HepG2 (cell line): ENCODE measurements around the gene FAM174C. TPM values are rescaled to one million over a fixed set of nuclear protein-coding genes. Genes with fewer than 3 reads are reported as not detected.

Experiments used
- ISX ChIP-seq: sonication (generic); formaldehyde crosslinking; conservative IDR thresholded peaks from 2 replicates; pipeline ENCODE4 v1.5.0; 2020; ENCODE audit warnings: missing genetic modification reagents
- POLR2G ChIP-seq: fragments of 200-400 bp; formaldehyde crosslinking; IDR thresholded peaks from 2 replicates; pipeline ENCODE4 v1.6.1; 2018; ENCODE audit warnings: mild to moderate bottlenecking, low read depth, low read length, moderate library complexity
- PRDM10 ChIP-seq: sonication (generic); formaldehyde crosslinking; IDR thresholded peaks from 2 replicates; pipeline ENCODE4 v1.4.0; 2020; ENCODE audit warnings: low read depth, missing genetic modification reagents
- RFX1 ChIP-seq: fragments of 450-650 bp; IDR thresholded peaks from 2 replicates; pipeline ENCODE4 v1.6.1; 2017
- SUZ12 ChIP-seq: fragments of 150-350 bp; IDR thresholded peaks from 2 replicates; pipeline ENCODE4 v1.6.1; 2014; ENCODE audit warnings: low read depth, low read length
- U2AF1 ChIP-seq: fragments of 200-400 bp; formaldehyde crosslinking; optimal IDR thresholded peaks from 2 replicates; pipeline ENCODE3; 2017; ENCODE audit warnings: mild to moderate bottlenecking, low read depth, low read length
- ZBTB1 ChIP-seq: sonication (generic); formaldehyde crosslinking; IDR thresholded peaks from 2 replicates; pipeline ENCODE4 v1.4.0; 2020; ENCODE audit warnings: missing genetic modification reagents, borderline replicate concordance
- ZFP36L1 ChIP-seq: sonication (generic); formaldehyde crosslinking; IDR thresholded peaks from 2 replicates; pipeline ENCODE4 v1.8.0; 2022; ENCODE audit warnings: mild to moderate bottlenecking, missing genetic modification reagents, moderate library complexity
- ZFP36L2 ChIP-seq: sonication (generic); formaldehyde crosslinking; IDR thresholded peaks from 2 replicates; pipeline ENCODE4 v1.4.0; 2020; ENCODE audit warnings: missing genetic modification reagents
- ZNF740 ChIP-seq: sonication (generic); formaldehyde crosslinking; IDR thresholded peaks from 2 replicates; pipeline ENCODE4 v1.4.0; 2020; ENCODE audit warnings: missing genetic modification reagents
- ZNF749 ChIP-seq: sonication (generic); formaldehyde crosslinking; IDR thresholded peaks from 2 replicates; pipeline ENCODE4 v1.8.0; 2022; ENCODE audit warnings: mild to moderate bottlenecking, missing genetic modification reagents, moderate library complexity, borderline replicate concordance
- polyA plus RNA-seq, 8 experiments: library from polyadenylated mRNA; depleted of rRNA in 3 of 8; stranded (reverse) in 7 of 8; unstranded in 1 of 8; fragments of >200 nt; fragmentation: Illumina TruSeq in 4 of 8; extraction: Trizol in 4 of 8; gene quantifications; 2 replicates each; pipeline versions ENCODE4 v1.2.1 to v1.2.3, GENCODE V29; 2011 to 2016; ENCODE audit warnings: low read depth in 4 of 8, missing spikeins in 1 of 8, mixed read lengths in 1 of 8; ENCODE audit not compliant: insufficient read depth in 1 of 8
- total RNA-seq, 5 experiments: library from RNA; depleted of rRNA; stranded (reverse); fragments of >200 nt; fragmentation: Illumina TruSeq; extraction: Trizol; gene quantifications; 2 replicates each; pipeline ENCODE4 v1.2.3, GENCODE V29; 2016; ENCODE audit warnings: low read depth in 1 of 5
- TF ChIP-seq, protein P1 (sequence below): sonication (generic); formaldehyde crosslinking; IDR thresholded peaks from 2 replicates; pipeline ENCODE4 v1.5.0; 2020; ENCODE audit warnings: missing genetic modification reagents
- TF ChIP-seq, protein P2 (sequence below): sonication (generic); formaldehyde crosslinking; IDR thresholded peaks from 2 replicates; pipeline ENCODE4 v1.8.0; 2022; ENCODE audit warnings: missing genetic modification reagents, mild to moderate bottlenecking, borderline replicate concordance
- TF ChIP-seq, protein P3 (sequence below): sonication (generic); formaldehyde crosslinking; IDR thresholded peaks from 2 replicates; pipeline ENCODE4 v1.4.0; 2020; ENCODE audit warnings: missing genetic modification reagents
- TF ChIP-seq, protein P4 (sequence below): IDR thresholded peaks from 2 replicates; pipeline ENCODE4 v1.6.1; 2016; ENCODE audit warnings: low read depth, borderline replicate concordance
- TF ChIP-seq, protein P5 (sequence below): sonication (generic); formaldehyde crosslinking; IDR thresholded peaks from 2 replicates; pipeline ENCODE4 v1.5.0; 2020; ENCODE audit warnings: mild to moderate bottlenecking, missing genetic modification reagents

FAM174C gene
- total and polyA plus RNA-seq, 2 of the 13 experiments (the other 11 are each of a cell fraction or from before 2014, with no cell fraction given): 19.5 to 31.3 TPM

DNA sequence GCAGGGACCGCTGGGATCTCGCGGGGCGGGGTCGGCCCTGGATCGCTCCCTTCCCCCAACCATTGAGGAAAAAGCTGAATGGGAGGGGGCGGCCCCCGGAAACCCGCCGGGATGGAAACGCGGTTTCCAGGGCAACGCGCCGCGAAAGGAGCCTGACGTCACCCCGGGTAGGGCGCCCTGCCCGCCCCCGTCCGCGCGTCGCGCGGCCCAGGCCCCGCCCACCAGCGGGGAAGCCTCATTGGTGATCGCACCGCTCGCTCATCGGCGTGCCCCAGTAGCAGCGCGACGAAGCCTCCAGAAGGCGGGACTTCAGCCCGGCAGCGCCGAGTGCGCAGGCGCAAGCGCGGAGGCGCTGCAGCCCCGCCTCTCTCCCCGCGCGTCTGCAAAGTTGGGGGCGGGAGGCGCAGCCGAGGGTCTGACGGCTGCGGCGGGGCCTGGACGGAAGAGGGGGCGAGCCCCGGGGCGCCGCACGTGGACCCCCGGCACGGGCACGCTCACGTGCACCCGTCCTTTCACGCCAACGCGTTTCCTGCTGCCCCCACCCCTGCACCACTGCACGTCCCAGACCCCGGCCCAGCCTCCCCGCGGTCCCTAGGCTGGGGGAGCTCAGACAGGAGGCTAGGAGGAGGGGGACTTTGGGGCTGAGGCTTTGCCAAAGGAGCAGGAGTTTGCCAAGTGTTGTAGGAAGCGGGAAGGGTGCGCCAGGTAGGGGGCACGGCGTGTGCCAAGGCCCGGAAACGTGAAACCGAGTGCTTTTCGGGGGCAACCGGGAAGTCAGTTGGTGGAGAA, 14.4 kb upstream of the FAM174C start (continued):
- TF ChIP-seq PRDM10 (CRISPR knock-in tag) (no peak), ZBTB1 (no peak), ZFP36L2 (no peak), ZNF740 (CRISPR knock-in tag) (no peak), ZNF749 (no peak), ZFP36L1 (no peak), POLR2G (no peak), U2AF1 (no peak), ISX (CRISPR knock-in tag) (no peak), RFX1 (peak; percentile 82), SUZ12 (no peak)
- TF ChIP-seq, protein P1, sequence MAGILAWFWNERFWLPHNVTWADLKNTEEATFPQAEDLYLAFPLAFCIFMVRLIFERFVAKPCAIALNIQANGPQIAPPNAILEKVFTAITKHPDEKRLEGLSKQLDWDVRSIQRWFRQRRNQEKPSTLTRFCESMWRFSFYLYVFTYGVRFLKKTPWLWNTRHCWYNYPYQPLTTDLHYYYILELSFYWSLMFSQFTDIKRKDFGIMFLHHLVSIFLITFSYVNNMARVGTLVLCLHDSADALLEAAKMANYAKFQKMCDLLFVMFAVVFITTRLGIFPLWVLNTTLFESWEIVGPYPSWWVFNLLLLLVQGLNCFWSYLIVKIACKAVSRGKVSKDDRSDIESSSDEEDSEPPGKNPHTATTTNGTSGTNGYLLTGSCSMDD (CRISPR knock-in tag): no peak
- TF ChIP-seq, protein P2, sequence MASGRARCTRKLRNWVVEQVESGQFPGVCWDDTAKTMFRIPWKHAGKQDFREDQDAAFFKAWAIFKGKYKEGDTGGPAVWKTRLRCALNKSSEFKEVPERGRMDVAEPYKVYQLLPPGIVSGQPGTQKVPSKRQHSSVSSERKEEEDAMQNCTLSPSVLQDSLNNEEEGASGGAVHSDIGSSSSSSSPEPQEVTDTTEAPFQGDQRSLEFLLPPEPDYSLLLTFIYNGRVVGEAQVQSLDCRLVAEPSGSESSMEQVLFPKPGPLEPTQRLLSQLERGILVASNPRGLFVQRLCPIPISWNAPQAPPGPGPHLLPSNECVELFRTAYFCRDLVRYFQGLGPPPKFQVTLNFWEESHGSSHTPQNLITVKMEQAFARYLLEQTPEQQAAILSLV (CRISPR knock-in tag): no peak
- TF ChIP-seq, protein P3, sequence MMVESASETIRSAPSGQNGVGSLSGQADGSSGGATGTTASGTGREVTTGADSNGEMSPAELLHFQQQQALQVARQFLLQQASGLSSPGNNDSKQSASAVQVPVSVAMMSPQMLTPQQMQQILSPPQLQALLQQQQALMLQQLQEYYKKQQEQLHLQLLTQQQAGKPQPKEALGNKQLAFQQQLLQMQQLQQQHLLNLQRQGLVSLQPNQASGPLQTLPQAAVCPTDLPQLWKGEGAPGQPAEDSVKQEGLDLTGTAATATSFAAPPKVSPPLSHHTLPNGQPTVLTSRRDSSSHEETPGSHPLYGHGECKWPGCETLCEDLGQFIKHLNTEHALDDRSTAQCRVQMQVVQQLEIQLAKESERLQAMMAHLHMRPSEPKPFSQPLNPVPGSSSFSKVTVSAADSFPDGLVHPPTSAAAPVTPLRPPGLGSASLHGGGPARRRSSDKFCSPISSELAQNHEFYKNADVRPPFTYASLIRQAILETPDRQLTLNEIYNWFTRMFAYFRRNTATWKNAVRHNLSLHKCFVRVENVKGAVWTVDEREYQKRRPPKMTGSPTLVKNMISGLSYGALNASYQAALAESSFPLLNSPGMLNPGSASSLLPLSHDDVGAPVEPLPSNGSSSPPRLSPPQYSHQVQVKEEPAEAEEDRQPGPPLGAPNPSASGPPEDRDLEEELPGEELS: no peak
- TF ChIP-seq, protein P4, sequence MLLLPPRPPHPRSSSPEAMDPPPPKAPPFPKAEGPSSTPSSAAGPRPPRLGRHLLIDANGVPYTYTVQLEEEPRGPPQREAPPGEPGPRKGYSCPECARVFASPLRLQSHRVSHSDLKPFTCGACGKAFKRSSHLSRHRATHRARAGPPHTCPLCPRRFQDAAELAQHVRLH (CRISPR knock-in tag): no peak
- TF ChIP-seq, protein P5, sequence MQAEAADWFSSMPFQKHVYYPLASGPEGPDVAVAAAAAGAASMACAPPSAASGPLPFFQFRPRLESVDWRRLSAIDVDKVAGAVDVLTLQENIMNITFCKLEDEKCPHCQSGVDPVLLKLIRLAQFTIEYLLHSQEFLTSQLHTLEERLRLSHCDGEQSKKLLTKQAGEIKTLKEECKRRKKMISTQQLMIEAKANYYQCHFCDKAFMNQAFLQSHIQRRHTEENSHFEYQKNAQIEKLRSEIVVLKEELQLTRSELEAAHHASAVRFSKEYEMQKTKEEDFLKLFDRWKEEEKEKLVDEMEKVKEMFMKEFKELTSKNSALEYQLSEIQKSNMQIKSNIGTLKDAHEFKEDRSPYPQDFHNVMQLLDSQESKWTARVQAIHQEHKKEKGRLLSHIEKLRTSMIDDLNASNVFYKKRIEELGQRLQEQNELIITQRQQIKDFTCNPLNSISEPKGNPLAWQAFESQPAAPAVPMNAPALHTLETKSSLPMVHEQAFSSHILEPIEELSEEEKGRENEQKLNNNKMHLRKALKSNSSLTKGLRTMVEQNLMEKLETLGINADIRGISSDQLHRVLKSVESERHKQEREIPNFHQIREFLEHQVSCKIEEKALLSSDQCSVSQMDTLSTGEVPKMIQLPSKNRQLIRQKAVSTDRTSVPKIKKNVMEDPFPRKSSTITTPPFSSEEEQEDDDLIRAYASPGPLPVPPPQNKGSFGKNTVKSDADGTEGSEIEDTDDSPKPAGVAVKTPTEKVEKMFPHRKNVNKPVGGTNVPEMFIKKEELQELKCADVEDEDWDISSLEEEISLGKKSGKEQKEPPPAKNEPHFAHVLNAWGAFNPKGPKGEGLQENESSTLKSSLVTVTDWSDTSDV (CRISPR knock-in tag): no peak
